HEK293 (cell line): ENCODE measurements around the gene DENND1A.

Experiments
- CTCF ChIA-PET: fragments of 350-600 bp; formaldehyde crosslinking; extraction: SDS; loops from one replicate; lab custom pipeline; 2021; ENCODE audit warnings: antibody characterized with exemption; lab: Yijun Ruan, JAX
- POLR2A ChIA-PET: fragments of 300-600 bp; formaldehyde crosslinking; extraction: SDS; loops from one replicate; lab custom pipeline; 2020; ENCODE audit warnings: antibody characterized with exemption, inconsistent platforms; lab: Yijun Ruan, JAX
- H3K27ac ChIP-seq: fragments of 200-500 bp; sonication (Bioruptor generic); 2 replicates; pipeline ENCODE4 v1.5.1; 2014; ENCODE audit warnings: low read depth, low read length, control low read depth, inconsistent platforms; ENCODE audit errors: extremely low read depth
- H3K36me3 ChIP-seq, 2 experiments: fragments of 200-500 bp in 1 of 2; sonication (Bioruptor generic) in 1 of 2; 1 replicate in 1 of 2; 2 replicates in 1 of 2; pipeline ENCODE4 v1.5.1; 2014 to 2017; ENCODE audit warnings: inconsistent platforms in 2 of 2, low read length in 2 of 2; ENCODE audit not compliant: control insufficient read depth in 2 of 2, insufficient read depth in 1 of 2
- H3K4me1 ChIP-seq: fragments of 200-500 bp; sonication (Bioruptor generic); 2 replicates; pipeline ENCODE4 v1.5.1; 2014; ENCODE audit warnings: mild to moderate bottlenecking, low read length, inconsistent platforms; ENCODE audit not compliant: control insufficient read depth, insufficient read depth
- H3K4me3 ChIP-seq: 2 replicates; pipeline ENCODE4 v1.5.1; 2011; ENCODE audit warnings: low read depth, mild to moderate bottlenecking, control low read depth, low read length, moderate library complexity
- H3K9me3 ChIP-seq: fragments of 200-500 bp; sonication (Bioruptor generic); 2 replicates; pipeline ENCODE4 v1.5.1; 2014; ENCODE audit warnings: low read depth, low read length, inconsistent platforms; ENCODE audit not compliant: control insufficient read depth, insufficient read depth
- YY2 ChIP-seq: fragments of 450-650 bp; formaldehyde crosslinking; IDR thresholded peaks from 2 replicates; pipeline ENCODE4 v1.5.1; 2016; ENCODE audit warnings: missing biosample characterization, missing genetic modification characterization
- ZBTB48 ChIP-seq: fragments of 450-650 bp; formaldehyde crosslinking; IDR thresholded peaks from 2 replicates; pipeline ENCODE4 v1.5.1; 2016; ENCODE audit warnings: missing biosample characterization, missing genetic modification characterization
- ZNF140 ChIP-seq: fragments of 450-650 bp; formaldehyde crosslinking; IDR thresholded peaks from 2 replicates; pipeline ENCODE4 v1.5.1; 2016; ENCODE audit warnings: missing biosample characterization, missing genetic modification characterization
- ZNF146 ChIP-seq: fragments of 450-650 bp; formaldehyde crosslinking; IDR thresholded peaks from 2 replicates; pipeline ENCODE4 v1.5.1; 2016; ENCODE audit warnings: missing biosample characterization, missing genetic modification characterization
- ZNF19 ChIP-seq: fragments of 450-650 bp; formaldehyde crosslinking; IDR thresholded peaks from 2 replicates; pipeline ENCODE4; 2016; ENCODE audit warnings: missing biosample characterization, missing genetic modification characterization, low read depth
- ZNF239 ChIP-seq: fragments of 450-650 bp; formaldehyde crosslinking; IDR thresholded peaks from 2 replicates; pipeline ENCODE4 v1.5.1; 2016; ENCODE audit warnings: missing biosample characterization, missing genetic modification characterization
- ZNF292 ChIP-seq: fragments of 450-650 bp; formaldehyde crosslinking; IDR thresholded peaks from 2 replicates; pipeline ENCODE4 v1.5.1; 2016; ENCODE audit warnings: low read depth, missing biosample characterization, missing genetic modification characterization, borderline replicate concordance
- ZNF311 ChIP-seq: fragments of 450-650 bp; formaldehyde crosslinking; IDR thresholded peaks from 2 replicates; pipeline ENCODE4 v1.5.1; 2017; ENCODE audit warnings: missing biosample characterization, missing genetic modification characterization, borderline replicate concordance
- ZNF391 ChIP-seq: fragments of 450-650 bp; formaldehyde crosslinking; IDR thresholded peaks from 2 replicates; pipeline ENCODE4 v1.5.1; 2016; ENCODE audit warnings: low read depth, missing biosample characterization, missing genetic modification characterization, borderline replicate concordance
- ZNF510 ChIP-seq: fragments of 450-650 bp; formaldehyde crosslinking; IDR thresholded peaks from 2 replicates; pipeline ENCODE4 v1.5.1; 2018; ENCODE audit warnings: mild to moderate bottlenecking, missing genetic modification characterization, missing biosample characterization; ENCODE audit not compliant: insufficient replicate concordance
- ZNF514 ChIP-seq: fragments of 450-650 bp; formaldehyde crosslinking; IDR thresholded peaks from 2 replicates; pipeline ENCODE4 v1.5.1; 2016; ENCODE audit warnings: missing biosample characterization, missing genetic modification characterization
- ZNF777 ChIP-seq: fragments of 450-650 bp; formaldehyde crosslinking; IDR thresholded peaks from 2 replicates; pipeline ENCODE4 v1.5.1; 2017; ENCODE audit warnings: missing biosample characterization, missing genetic modification characterization, borderline replicate concordance
- ZNF785 ChIP-seq: fragments of 450-650 bp; formaldehyde crosslinking; IDR thresholded peaks from 2 replicates; pipeline ENCODE4 v1.5.1; 2016; ENCODE audit warnings: missing biosample characterization, missing genetic modification characterization
- TF ChIP-seq, protein P1 (sequence below): fragments of 450-650 bp; formaldehyde crosslinking; IDR thresholded peaks from 2 replicates; pipeline ENCODE4 v1.5.1; 2016; ENCODE audit warnings: missing biosample characterization, missing genetic modification characterization
- TF ChIP-seq, protein P2 (sequence below): fragments of 450-650 bp; formaldehyde crosslinking; IDR thresholded peaks from 2 replicates; pipeline ENCODE4 v1.5.1; 2016; ENCODE audit warnings: missing biosample characterization, missing genetic modification characterization
- TF ChIP-seq, protein P3 (sequence below): fragments of 450-650 bp; formaldehyde crosslinking; IDR thresholded peaks from 2 replicates; pipeline ENCODE4 v1.5.1; 2016; ENCODE audit warnings: missing biosample characterization, missing genetic modification characterization
- TF ChIP-seq, protein P4 (sequence below): fragments of 450-650 bp; formaldehyde crosslinking; IDR thresholded peaks from 2 replicates; pipeline ENCODE4 v1.5.1; 2016; ENCODE audit warnings: missing biosample characterization, missing genetic modification characterization
- TF ChIP-seq, protein P5 (sequence below): fragments of 450-650 bp; formaldehyde crosslinking; IDR thresholded peaks from 2 replicates; pipeline ENCODE4 v1.5.0; 2017; ENCODE audit warnings: missing biosample characterization, missing genetic modification characterization, borderline replicate concordance

Gene DENND1A

DNA sequence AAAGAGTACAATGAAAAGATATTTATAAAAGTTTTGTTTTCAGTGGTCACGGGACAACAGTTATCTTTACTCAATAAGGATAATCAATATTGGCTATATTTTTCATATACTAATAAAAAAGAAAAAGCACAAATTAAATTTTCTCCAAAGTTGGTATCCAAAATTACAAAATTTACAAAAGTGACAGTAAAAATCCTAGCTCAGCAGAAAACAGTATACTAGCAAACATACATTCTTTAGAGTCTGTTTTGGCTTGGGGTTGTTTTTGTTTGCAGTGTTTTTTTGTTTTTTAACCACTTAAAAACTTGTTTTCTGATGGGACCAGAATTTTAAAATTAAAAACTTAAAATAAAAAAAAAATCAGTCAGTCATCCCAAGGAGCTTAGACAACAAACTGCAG, 183.2 kb downstream of the DENND1A start:
- POLR2A ChIA-PET, result no interaction called here
- H3K9me3 ChIP-seq, result no peaks in the 10 kb centered on the region
- H3K4me1 ChIP-seq, result no peaks in the 10 kb centered on the region
- TF ChIP-seq ZNF514 (tag by site-specific recombination), result no peak
- TF ChIP-seq ZNF311 (tag by site-specific recombination), result no peak
- no peak for TF ChIP-seq ZNF785 (tag by site-specific recombination)
- TF ChIP-seq, protein P1, sequence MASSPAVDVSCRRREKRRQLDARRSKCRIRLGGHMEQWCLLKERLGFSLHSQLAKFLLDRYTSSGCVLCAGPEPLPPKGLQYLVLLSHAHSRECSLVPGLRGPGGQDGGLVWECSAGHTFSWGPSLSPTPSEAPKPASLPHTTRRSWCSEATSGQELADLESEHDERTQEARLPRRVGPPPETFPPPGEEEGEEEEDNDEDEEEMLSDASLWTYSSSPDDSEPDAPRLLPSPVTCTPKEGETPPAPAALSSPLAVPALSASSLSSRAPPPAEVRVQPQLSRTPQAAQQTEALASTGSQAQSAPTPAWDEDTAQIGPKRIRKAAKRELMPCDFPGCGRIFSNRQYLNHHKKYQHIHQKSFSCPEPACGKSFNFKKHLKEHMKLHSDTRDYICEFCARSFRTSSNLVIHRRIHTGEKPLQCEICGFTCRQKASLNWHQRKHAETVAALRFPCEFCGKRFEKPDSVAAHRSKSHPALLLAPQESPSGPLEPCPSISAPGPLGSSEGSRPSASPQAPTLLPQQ (tag by site-specific recombination), result no peak
- no peak for TF ChIP-seq ZNF391 (tag by site-specific recombination)
- TF ChIP-seq ZNF777 (tag by site-specific recombination), result no peak
- TF ChIP-seq, protein P2, sequence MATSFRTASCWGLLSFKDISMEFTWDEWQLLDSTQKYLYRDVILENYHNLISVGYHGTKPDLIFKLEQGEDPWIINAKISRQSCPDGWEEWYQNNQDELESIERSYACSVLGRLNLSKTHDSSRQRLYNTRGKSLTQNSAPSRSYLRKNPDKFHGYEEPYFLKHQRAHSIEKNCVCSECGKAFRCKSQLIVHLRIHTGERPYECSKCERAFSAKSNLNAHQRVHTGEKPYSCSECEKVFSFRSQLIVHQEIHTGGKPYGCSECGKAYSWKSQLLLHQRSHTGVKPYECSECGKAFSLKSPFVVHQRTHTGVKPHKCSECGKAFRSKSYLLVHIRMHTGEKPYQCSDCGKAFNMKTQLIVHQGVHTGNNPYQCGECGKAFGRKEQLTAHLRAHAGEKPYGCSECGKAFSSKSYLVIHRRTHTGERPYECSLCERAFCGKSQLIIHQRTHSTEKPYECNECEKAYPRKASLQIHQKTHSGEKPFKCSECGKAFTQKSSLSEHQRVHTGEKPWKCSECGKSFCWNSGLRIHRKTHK, result no peak
- no peak for TF ChIP-seq ZNF19
- TF ChIP-seq, protein P3, sequence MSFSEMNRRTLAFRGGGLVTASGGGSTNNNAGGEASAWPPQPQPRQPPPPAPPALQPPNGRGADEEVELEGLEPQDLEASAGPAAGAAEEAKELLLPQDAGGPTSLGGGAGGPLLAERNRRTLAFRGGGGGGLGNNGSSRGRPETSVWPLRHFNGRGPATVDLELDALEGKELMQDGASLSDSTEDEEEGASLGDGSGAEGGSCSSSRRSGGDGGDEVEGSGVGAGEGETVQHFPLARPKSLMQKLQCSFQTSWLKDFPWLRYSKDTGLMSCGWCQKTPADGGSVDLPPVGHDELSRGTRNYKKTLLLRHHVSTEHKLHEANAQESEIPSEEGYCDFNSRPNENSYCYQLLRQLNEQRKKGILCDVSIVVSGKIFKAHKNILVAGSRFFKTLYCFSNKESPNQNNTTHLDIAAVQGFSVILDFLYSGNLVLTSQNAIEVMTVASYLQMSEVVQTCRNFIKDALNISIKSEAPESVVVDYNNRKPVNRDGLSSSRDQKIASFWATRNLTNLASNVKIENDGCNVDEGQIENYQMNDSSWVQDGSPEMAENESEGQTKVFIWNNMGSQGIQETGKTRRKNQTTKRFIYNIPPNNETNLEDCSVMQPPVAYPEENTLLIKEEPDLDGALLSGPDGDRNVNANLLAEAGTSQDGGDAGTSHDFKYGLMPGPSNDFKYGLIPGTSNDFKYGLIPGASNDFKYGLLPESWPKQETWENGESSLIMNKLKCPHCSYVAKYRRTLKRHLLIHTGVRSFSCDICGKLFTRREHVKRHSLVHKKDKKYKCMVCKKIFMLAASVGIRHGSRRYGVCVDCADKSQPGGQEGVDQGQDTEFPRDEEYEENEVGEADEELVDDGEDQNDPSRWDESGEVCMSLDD (tag by site-specific recombination), result no peak
- TF ChIP-seq ZNF292 (tag by site-specific recombination), result no peak
- TF ChIP-seq, protein P4, sequence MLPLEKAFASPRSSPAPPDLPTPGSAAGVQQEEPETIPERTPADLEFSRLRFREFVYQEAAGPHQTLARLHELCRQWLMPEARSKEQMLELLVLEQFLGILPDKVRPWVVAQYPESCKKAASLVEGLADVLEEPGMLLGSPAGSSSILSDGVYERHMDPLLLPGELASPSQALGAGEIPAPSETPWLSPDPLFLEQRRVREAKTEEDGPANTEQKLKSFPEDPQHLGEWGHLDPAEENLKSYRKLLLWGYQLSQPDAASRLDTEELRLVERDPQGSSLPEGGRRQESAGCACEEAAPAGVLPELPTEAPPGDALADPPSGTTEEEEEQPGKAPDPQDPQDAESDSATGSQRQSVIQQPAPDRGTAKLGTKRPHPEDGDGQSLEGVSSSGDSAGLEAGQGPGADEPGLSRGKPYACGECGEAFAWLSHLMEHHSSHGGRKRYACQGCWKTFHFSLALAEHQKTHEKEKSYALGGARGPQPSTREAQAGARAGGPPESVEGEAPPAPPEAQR, result no peak
- TF ChIP-seq ZNF239 (tag by site-specific recombination), result no peak
- H3K4me3 ChIP-seq, result no peak overlapping the region
- H3K36me3 ChIP-seq, result no peaks in the 10 kb centered on the region
- no peak overlapping the region for H3K27ac ChIP-seq
- CTCF ChIA-PET, result no interaction called here

DNA sequence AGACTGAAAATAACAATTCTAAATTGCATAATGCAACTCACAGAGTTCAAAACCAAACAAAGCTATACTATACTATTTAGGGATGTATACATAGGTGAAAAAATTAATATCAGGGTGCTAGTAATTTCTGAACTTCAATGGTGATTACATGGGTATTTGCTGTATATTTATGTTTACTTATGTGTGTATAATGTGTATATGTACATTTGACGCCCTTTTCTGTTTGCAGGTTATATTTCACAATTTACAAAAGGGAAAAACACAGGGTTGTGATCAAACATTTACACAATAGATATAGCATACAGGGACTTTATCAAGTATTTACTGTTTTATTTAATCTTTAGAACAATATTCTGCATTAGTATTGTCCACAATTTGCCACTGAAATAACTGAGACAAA, 184.0 kb downstream of the DENND1A start:
- Histone ChIP-seq H3K27ac (no peak overlapping the region), H3K4me3 (no peak overlapping the region), H3K4me1 (no peaks in the 10 kb centered on the region), H3K36me3 (no peaks in the 10 kb centered on the region), H3K9me3 (no peaks in the 10 kb centered on the region)
- ChIA-PET CTCF (interaction anchor here (0.8 kb wide), 1 partner anchor 202 kb away, joined by 3 read pairs; no protein-coding TSS in a partner anchor), POLR2A (no interaction called here)
- TF ChIP-seq ZBTB48 (tag by site-specific recombination), result no peak
- no peak for TF ChIP-seq ZNF510

DNA sequence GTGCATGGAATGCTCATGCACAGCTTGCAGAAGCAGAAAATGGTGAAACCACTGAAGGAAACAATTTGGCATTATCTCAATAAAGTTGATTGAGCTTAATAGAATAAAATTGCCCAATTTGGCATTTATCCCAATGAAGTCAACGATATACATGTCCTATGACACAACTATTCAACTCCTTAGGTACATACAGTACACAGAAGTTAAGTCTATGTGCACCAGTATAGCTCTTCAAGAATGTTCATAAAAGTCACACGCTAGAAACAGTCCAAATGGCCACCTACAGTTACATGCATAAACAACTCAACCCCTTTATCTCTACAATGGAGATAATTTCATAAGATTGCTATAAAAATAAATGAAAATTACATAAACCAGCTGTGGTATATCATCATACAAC, 184.5 kb downstream of the DENND1A start:
- ChIA-PET POLR2A (no interaction called here), CTCF (no interaction called here)
- H3K9me3 ChIP-seq, result no peaks in the 10 kb centered on the region
- 0 out of 2 replicates have a peak, but pooled peaks cover under 1% of the 10 kb centered on the region for H3K4me1 ChIP-seq
- H3K4me3 ChIP-seq, result no peak overlapping the region
- H3K36me3 ChIP-seq, result no peaks in the 10 kb centered on the region
- no peak overlapping the region for H3K27ac ChIP-seq
- TF ChIP-seq ZNF146 (tag by site-specific recombination) (no peak), YY2 (tag by site-specific recombination) (no peak), ZNF140 (tag by site-specific recombination) (no peak)
- TF ChIP-seq, protein P5, sequence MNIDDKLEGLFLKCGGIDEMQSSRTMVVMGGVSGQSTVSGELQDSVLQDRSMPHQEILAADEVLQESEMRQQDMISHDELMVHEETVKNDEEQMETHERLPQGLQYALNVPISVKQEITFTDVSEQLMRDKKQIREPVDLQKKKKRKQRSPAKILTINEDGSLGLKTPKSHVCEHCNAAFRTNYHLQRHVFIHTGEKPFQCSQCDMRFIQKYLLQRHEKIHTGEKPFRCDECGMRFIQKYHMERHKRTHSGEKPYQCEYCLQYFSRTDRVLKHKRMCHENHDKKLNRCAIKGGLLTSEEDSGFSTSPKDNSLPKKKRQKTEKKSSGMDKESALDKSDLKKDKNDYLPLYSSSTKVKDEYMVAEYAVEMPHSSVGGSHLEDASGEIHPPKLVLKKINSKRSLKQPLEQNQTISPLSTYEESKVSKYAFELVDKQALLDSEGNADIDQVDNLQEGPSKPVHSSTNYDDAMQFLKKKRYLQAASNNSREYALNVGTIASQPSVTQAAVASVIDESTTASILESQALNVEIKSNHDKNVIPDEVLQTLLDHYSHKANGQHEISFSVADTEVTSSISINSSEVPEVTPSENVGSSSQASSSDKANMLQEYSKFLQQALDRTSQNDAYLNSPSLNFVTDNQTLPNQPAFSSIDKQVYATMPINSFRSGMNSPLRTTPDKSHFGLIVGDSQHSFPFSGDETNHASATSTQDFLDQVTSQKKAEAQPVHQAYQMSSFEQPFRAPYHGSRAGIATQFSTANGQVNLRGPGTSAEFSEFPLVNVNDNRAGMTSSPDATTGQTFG (tag by site-specific recombination), result no peak
